ENCODE measurements around the gene ATRIP. TPM values are rescaled to one million over a fixed set of nuclear protein-coding genes. Genes with fewer than 3 reads are reported as not detected.

The ATRIP gene
- total RNA-seq, 3 donors from 2014 or later = 8.2 to 8.6 (median 8.2) TPM

- Histone ChIP-seq H3K27me3 (no peaks in the 10 kb centered on the region), H3K4me3 (peak within 1 kb of the TSS; percentile 73 to 89 (median 81)), H3K36me3 (no peaks in the 10 kb centered on the region), H3K27ac (peak within 1 kb of the TSS; percentile 92 to 97), H3K4me1 (peaks cover 8 to 10% of the 10 kb centered on the region in 2 donors), H3K9me3 (no peaks in the 10 kb centered on the region)
- peak; percentile 52 to 71 for DNase-seq (ENCODE audit: low spot score in 2 of 2)
- TF ChIP-seq POLR2AphosphoS5 (IDR thresholded peaks at IDR 0.05) (peak in 1 of 3 donors; percentile 34), CTCF (IDR thresholded peaks at IDR 0.05) (no peak), POLR2A (IDR thresholded peaks at IDR 0.05) (no peak)
- intact Hi-C loops (cut with DNase I; ENCODE audit: low total_unique reads) = no loop called here
These were observed 57.8 kb downstream of the ATRIP start, which contains the start of gene SHISA5 for GRCh38 chr3:48504051-48504946. Gene SHISA5 (minus strand): TSS chr3:48504174. CDS start chr3:48504094, 80 bp downstream.

GRCh38 chr3:48505146-48505545 lies 58.6 kb downstream of the ATRIP start:
- Histone ChIP-seq H3K27ac (peak overlapping the region; percentile 92 to 97), H3K36me3 (no peaks in the 10 kb centered on the region), H3K4me1 (peaks cover 8 to 10% of the 10 kb centered on the region in 2 donors), H3K4me3 (peak overlapping the region in 1 of 3 donors; percentile 89), H3K9me3 (no peaks in the 10 kb centered on the region), H3K27me3 (no peaks in the 10 kb centered on the region)
- intact Hi-C loops (cut with DNase I; ENCODE audit: low total_unique reads) = no loop called here
- no peak for TF ChIP-seq POLR2AphosphoS5 (IDR thresholded peaks at IDR 0.05)
- no peak for TF ChIP-seq CTCF (IDR thresholded peaks at IDR 0.05)
- no peak for TF ChIP-seq POLR2A (IDR thresholded peaks at IDR 0.05)
- DNase-seq (ENCODE audit: low spot score in 2 of 2) = no peak

GRCh38 chr3:48505968-48506504 lies 59.5 kb downstream of the ATRIP start:
- Histone ChIP-seq H3K36me3 (no peaks in the 10 kb centered on the region), H3K27me3 (no peaks in the 10 kb centered on the region), H3K9me3 (no peaks in the 10 kb centered on the region), H3K4me1 (peaks cover 8 to 10% of the 10 kb centered on the region in 2 donors), H3K27ac (no peak overlapping the region), H3K4me3 (no peak overlapping the region)
- no peak for DNase-seq (ENCODE audit: low spot score in 2 of 2)
- no peak for TF ChIP-seq POLR2A (IDR thresholded peaks at IDR 0.05)
- no peak for TF ChIP-seq POLR2AphosphoS5 (IDR thresholded peaks at IDR 0.05)
- intact Hi-C loops (cut with DNase I; ENCODE audit: low total_unique reads) = no loop called here

GRCh38 chr3:48507256-48508061 lies 60.9 kb downstream of the ATRIP start:
- Histone ChIP-seq H3K27me3 (no peaks in the 10 kb centered on the region), H3K27ac (peak overlapping the region; percentile 55 to 56), H3K4me3 (no peak overlapping the region), H3K4me1 (peaks cover 8 to 10% of the 10 kb centered on the region in 2 donors), H3K9me3 (no peaks in the 10 kb centered on the region), H3K36me3 (no peaks in the 10 kb centered on the region)
- TF ChIP-seq CTCF (IDR thresholded peaks at IDR 0.05) = peak in 2 of 3 donors; percentile 46 to 71
- no peak for TF ChIP-seq POLR2A (IDR thresholded peaks at IDR 0.05)
- TF ChIP-seq POLR2AphosphoS5 (IDR thresholded peaks at IDR 0.05) = peak in 1 of 3 donors; percentile 9
- DNase-seq (ENCODE audit: low spot score in 2 of 2) = peak; percentile 67 to 73
- intact Hi-C loops (cut with DNase I; ENCODE audit: low total_unique reads) = no loop called here

- no peak for DNase-seq (ENCODE audit: low spot score in 2 of 2)
- intact Hi-C loops (cut with DNase I; ENCODE audit: low total_unique reads) = no loop called here
- no peaks in the 10 kb centered on the region for H3K27me3 ChIP-seq
- H3K36me3 ChIP-seq = no peaks in the 10 kb centered on the region
- H3K9me3 ChIP-seq = no peaks in the 10 kb centered on the region
- H3K27ac ChIP-seq = no peak overlapping the region
- H3K4me3 ChIP-seq = no peak overlapping the region
- TF ChIP-seq POLR2AphosphoS5 (IDR thresholded peaks at IDR 0.05) = no peak
- no peak for TF ChIP-seq CTCF (IDR thresholded peaks at IDR 0.05)
- no peak for TF ChIP-seq POLR2A (IDR thresholded peaks at IDR 0.05)
- H3K4me1 ChIP-seq = peaks cover 0 to 8% of the 10 kb centered on the region in 2 donors
These were observed 65.0 kb downstream of the ATRIP start for GRCh38 chr3:48511551-48511950.

Measured in breast epithelium (tissue), 4 donors.